22Rv1 (cell line): ENCODE measurements around the gene NRIP2.
A peak's percentile ranks its signal among the peaks of the same experiment; 100 is the strongest.

ENCODE experiments used
- CTCF ChIP-seq: fragments of 450-650 bp; IDR thresholded peaks from 2 replicates; pipeline ENCODE4 v1.5.1; 2017; ENCODE audit warnings: mild to moderate bottlenecking
- ZFX ChIP-seq: fragments of 450-650 bp; IDR thresholded peaks from 2 replicates; pipeline ENCODE4 v1.6.1; 2017; ENCODE audit warnings: antibody characterized with exemption, borderline replicate concordance

- TF ChIP-seq CTCF (peak; percentile 17; the same call in 1 of the 2 replicates), ZFX (no peak)
Observed at GRCh38 chr12:2797721-2798418, 37.0 kb downstream of the NRIP2 start.
